Astrocyte of the spinal cord (primary cell): ENCODE results near the gene SLC22A7.
"Not testable (repeated sequence)": the region's sequence is repeated elsewhere in the genome, so short reads cannot be mapped to it uniquely, and the experiment has no call there.

Experiments used
- DNase-seq: peaks from one replicate; pipeline ENCODE4 v3.0.0; 2011; ENCODE audit warnings: low read depth, low spot score
- H3K4me3 ChIP-seq: 2 replicates; pipeline ENCODE4 v1.5.1; 2011; ENCODE audit warnings: low read depth, mild to moderate bottlenecking, low read length, moderate library complexity
- CTCF ChIP-seq: IDR thresholded peaks from 2 replicates; pipeline ENCODE4 v1.5.1; 2012; ENCODE audit warnings: low read depth, mild to moderate bottlenecking, low read length, inconsistent platforms
- in situ Hi-C: cut with HindIII; loops from 2 replicates; pipeline ENCODE4 v1.10.0; 2017; ENCODE audit warnings: low sequenced_read_pairs

SLC22A7 gene

GRCh38 chr6:43335469-43335868 is 37.4 kb downstream of the SLC22A7 start:
- no peak for DNase-seq
- in situ Hi-C loops = no loop called here
- no peak overlapping the region for H3K4me3 ChIP-seq
- no peak for TF ChIP-seq CTCF

GRCh38 chr6:43336382-43336781 is 38.3 kb downstream of the SLC22A7 start:
- in situ Hi-C loops = no loop called here
- no peak overlapping the region for H3K4me3 ChIP-seq
- DNase-seq = no peak
- TF ChIP-seq CTCF = no peak

GRCh38 chr6:43338243-43338642 is 40.2 kb downstream of the SLC22A7 start:
- DNase-seq = no peak
- H3K4me3 ChIP-seq = no peak overlapping the region
- no peak for TF ChIP-seq CTCF
- in situ Hi-C loops = no loop called here

GRCh38 chr6:43339168-43339567 is 41.1 kb downstream of the SLC22A7 start:
- no peak for DNase-seq
- TF ChIP-seq CTCF = no peak
- H3K4me3 ChIP-seq = no peak overlapping the region
- in situ Hi-C loops = no loop called here

- in situ Hi-C loops, H3K4me3 ChIP-seq, DNase-seq: not testable (repeated sequence)
These were observed 48.2 kb downstream of the SLC22A7 start for GRCh38 chr6:43346243-43346642.

GRCh38 chr6:43347021-43347420 is 49.0 kb downstream of the SLC22A7 start:
- no peak for TF ChIP-seq CTCF
- in situ Hi-C loops = no loop called here
- no peak overlapping the region for H3K4me3 ChIP-seq
- no peak for DNase-seq

GRCh38 chr6:43347444-43347843 is 49.4 kb downstream of the SLC22A7 start:
- in situ Hi-C loops = no loop called here
- TF ChIP-seq CTCF = no peak
- no peak overlapping the region for H3K4me3 ChIP-seq
- DNase-seq = no peak

GRCh38 chr6:43351951-43352350 is 53.9 kb downstream of the SLC22A7 start:
- H3K4me3 ChIP-seq, DNase-seq, in situ Hi-C loops: not testable (repeated sequence)
